ENCODE results near the gene USP3.

The USP3 gene

DNA sequence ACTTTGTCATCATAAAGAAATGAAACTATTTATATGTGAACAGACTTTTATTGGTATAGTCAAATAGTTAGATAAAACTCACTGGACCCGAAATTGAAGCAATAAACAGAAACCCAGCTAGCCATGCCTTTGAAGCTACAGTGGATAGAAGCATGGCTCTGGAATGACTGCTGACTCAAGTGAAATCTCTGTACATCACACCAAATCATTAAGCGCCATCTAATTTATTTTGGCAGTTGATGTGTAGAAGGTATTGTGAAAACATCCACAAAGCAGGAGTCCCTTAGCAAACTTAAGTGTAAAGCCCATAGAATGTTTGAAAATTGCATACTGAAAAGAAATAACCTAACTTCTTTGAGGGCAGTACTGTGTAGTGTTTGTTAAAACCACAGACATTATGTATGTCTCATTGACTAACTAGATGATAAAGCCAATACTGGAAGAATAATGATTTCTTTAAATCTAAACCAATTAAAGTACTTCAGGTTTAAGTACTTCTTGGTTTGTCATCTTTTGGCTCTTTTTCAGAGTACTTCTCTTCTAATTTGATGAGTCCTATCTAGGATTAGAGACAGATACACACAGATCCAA, 50.0 kb downstream of the USP3 start:
- DNase-seq, result no peak

DNA sequence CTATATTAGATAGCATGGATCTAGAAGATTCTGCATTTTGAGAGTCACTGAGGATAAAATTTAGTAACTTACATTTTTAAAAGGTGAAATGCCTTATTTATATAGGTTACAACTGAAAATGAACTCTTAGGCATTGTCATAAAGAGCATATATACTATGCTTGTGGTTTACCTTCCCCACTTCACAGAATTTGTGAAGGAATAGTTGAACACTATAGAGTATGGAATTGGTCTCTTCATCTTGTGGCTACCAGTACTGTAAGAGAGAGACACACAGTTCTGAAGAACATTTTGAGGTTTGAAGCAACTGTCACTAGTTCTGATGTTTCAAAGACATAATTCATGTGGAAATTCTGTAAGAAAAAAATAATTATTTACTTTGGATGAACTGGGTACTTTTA, 51.1 kb downstream of the USP3 start:
- no peak for DNase-seq

DNA sequence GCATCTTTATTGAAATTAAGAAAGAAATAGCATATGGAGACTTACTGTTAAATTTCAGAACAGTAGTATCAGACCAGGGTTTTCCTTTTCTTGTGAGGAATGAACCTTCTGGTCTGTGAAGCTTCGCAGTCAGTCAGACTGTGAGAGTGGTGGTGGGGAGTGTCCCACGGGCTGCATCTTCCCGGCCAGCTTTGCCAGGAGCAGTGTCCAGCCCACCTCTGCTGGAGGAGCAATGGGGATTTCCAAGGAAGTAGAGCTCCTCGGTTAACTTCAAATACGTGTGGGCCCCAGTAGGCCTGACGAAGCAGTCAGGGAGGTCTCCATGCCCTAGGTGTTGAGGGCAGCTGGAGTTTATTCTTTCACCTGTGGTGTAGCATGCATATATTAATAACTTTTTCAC, 51.9 kb downstream of the USP3 start:
- DNase-seq, result no peak

DNA sequence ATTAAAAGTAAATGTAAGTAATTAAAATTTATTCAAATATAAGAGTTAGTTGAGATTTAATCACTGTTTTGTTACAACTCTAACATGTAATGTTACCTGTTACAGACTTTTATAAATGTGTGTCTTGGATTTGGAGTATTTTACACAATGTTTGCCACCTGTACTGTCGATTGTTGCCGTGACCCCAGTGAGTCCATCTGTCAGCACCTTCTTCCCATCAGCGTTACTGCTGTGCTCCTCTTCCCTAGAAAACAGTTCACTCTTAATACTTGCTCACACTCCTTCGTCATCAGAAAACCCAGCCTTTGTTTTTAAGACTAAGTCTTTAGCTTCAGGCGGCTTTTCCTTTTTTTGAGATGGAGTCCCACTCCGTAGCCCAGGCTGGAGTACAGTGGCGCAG, 52.3 kb downstream of the USP3 start:
- no peak for DNase-seq

DNA sequence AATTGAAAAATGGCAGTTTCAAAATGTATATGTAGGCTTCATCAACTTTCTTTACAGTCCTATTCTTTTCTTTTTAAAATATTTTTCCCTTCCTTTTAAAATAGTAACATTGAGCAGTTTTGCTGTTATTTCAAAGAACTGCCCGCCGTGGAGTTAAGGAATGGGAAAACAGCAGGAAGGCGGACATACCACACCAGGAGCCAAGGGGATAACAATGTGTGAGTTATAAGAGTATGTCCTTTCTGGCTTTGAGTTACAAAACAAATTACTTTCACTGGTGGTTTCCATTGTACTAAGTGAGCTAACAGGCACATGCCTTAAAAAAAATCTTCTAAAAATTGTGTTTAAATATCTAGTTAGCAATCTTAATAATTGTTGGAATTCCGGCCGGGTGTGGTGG, 55.4 kb downstream of the USP3 start:
- no peak for DNase-seq

DNA sequence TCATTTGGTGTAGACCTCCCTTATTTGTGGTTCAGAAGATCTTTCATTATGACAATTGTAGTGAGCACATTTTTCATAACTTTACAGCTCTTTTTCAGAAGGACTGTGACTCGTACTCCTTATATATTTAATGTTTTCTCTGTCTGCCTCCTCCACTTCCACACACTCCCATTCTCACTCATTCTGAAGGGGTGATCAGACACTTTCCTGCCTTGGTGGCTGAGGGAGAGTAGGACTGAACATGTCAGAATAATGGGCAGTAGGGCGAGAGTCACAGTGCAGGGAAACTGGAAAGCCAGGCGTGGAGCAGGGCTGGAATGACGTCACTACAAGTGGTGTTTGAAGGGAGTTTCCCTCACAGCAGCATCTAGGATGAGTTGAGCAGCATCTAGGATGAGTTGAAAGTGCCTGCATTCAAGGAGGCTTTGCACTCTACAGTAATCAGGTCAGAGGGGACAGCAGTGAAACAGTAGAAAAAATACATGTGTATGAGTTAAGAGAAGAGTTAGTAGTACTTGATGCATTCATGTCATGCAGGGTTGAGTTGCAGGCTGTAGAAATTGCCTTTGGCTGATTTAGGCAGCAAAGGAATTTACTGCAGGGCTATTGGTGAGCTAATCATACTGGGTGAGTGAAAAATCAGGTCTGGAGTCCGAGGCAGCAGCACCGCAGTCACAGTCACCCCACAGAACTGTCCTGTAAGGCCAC, 56.5 kb downstream of the USP3 start:
- DNase-seq, result peak; percentile 65

DNA sequence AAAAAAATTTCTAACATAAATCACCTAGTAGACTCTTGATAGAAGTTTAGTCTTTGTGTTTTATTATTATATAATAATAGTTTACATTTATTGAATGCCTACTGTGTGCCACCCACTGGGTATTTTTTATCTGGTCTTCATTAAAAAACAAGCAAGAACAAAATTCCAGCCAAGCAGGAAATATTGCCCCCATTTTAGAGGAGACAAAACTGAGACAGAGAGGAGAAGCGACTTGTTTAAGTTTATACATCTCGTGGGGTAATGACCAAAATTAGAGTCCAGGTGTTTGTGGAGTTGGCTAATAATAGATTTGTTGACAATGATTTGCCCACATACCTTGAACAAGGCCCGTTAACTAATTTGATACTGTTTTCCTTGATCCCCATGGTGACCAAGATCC, 59.7 kb downstream of the USP3 start:
- no peak for DNase-seq

DNA sequence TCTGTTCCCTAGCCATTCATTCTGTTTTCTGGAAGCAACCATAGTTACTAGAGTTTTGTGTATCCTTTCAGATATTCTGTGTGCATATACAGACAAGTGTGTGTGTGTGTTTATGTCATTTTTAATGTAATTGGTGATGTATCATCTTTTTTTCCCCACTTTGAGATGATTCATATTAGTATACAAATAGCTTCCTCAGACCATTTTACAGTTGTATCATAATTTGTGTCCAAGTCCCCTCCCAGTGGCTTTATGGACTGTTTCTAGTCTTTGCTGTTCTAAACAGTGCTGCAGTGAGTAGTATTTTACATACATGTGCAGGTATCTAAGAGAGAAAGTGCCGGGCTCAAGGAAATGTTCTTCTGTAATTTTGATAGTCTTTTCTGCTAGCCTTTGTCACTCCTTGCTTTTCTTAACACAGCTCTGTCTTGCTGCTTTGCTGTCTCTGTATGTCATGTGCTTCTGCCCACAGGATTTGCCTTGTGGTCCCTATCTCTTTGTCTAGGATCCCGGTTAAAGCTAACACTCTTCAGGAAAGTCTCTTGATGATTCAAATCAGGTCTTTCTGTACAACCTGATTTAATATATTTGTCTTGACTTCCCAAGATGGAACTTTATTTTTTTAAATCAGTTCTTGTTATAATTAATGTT, 61.3 kb downstream of the USP3 start:
- DNase-seq, result no peak

DNA sequence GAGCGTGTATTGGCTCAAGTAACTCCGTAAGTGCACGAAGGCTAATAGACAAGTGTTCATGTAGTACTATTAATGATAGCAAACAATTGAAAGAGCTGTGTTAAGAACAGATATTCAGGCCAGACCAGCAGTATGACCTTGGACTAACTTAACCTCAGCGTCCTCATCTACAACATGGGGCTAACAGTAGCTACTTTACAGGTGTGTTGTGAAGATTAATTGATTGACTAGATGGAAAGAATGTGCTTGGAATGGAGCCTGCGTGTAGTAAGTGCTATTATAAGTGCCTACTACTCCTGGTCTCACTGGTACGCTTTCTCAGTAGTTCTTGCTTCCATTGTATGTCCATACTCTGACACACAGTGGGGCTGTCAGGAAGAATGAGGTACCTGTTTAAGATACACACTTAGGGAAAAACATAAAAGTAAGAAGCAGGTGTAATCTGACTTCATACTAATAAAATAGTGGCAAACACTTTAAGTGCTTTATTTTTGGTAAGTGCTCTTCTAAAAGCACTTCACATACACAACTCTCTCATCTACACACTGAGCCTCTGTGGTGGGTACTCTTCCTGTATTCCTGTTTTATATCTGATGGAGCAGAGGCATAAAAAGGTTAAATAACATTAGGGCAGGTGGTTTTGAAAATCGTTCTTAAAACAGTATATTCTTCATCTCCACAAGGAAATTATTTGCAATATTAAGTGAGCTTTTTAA, 68.5 kb downstream of the USP3 start:
- DNase-seq, result no peak

DNA sequence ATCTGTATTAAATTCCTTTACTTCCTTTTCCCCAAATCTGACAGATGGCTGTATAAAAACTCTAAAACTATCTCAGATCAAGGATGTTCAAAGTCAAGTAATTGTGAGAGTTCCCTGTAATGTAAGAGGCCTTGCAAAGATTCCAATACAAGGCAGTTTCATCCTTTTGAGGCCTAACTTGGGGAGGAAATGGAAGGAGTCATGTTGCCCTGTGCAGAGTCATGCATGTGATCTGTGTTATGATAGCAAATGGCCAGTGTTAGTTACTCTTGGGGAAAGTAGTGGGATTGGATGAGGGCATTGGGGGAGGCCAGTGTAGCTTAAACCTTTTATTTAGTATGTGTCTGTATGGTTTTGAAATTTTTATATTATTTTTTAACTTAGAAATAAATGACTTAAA, 69.1 kb downstream of the USP3 start:
- DNase-seq, result no peak

DNA sequence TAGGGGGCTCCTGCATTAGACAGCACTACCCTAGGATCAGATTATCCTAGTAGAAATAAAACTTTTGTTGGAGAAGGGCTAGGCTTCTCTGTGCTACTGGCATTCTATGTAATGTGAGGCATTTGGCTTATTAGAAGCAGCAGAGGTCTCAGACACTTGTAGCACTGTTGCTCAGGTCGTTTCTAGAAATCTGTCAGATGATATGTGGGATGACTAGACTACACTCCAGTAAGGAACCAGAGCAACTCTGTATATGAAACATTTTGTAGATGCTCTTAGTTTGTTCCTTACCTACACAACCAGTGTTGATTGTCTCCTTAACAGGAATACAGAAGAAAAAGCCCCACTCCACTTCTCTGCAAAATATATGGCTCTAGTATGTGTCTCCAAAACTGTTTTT, 70.9 kb downstream of the USP3 start:
- DNase-seq, result no peak

DNA sequence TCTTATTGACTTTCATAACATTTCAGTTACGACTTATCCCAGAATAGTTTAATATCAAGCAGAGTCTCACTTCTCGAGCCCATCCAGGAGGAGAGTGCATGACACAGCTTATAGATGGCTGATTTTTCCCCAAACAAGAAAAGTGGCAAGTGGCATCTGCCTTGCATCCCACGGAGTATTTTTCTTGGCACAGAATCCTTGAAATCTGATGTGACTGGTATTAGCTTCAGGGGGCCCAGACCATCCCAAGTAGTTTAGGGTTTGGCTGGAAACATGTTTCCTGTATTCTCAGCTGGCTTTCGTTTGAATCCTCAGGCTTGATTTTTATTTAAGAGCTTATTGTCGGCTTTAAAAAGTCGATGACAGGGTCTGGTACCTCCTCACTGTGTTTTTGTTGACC, 72.0 kb downstream of the USP3 start:
- no peak for DNase-seq

DNA sequence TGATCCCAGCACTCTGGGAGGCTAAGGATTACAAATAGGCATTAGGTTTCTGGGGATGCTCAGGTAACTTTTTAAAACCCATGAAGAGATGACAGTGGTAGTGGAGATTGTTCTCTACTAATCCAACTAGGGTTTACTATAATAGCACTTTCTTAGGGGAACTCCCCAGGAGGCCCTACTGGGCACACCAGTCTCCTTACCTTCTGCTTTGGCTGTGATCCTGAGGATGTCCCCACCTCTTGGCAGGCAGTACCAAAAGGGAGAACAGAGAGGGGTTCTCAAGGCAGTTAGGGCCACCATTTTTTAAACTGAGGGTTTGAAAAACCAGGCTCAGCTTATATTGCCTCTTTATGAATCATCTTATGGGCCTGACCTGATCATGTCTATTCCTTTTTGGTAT, 77.8 kb downstream of the USP3 start:
- no peak for DNase-seq

DNA sequence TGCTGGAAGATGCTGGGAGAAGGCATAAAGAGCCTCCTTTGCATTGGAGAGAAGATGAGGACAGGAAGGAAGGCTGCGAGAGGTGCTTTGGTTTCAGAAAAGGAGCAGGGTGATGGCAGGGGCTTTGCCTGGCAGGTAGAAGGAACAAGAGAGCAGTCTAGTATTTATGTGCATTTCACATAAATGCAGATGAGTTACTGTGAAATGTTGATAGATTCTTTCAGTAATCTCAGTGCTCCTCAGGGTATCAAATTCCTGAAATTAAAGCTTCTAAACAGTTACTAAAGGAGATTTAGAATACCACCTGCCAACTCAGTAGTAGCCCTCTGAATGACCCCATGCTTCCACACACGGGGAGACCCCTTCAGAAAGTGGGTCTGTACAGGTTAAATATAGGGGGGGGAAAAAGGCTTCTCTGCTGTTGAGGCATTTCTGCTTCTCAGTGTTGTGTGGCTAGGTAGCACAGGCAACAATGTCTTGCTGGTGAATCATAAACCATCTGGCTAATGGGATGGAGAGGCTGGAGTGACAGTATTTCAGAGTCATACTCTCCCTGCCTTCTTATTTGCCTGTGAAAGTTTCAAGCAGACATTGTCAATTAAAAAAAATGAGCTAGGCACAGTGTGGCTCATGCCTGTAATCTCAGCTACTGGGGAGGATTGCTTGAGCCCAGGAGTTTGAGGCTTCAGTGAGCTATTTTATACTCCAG, 78.5 kb downstream of the USP3 start:
- DNase-seq, result no peak

DNA sequence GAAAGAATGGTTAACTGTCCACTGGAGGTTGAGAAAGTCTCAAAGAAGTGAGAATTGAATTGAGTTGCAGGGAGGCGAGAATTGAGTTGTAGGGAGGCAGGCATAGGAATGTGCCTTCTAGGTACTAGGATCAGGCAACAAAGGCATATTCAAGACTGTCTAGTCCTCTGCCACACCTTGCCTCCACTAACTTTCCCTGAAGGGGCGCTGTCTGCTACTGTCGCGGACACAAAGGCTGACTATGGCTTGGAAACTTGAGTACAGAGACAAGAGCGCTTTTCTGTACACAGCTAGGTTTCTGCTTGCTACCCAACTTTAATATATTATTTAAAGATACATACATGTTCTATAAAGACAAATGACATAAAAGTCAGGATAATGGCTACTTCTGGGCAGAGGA, 82.4 kb downstream of the USP3 start:
- DNase-seq, result no peak

DNA sequence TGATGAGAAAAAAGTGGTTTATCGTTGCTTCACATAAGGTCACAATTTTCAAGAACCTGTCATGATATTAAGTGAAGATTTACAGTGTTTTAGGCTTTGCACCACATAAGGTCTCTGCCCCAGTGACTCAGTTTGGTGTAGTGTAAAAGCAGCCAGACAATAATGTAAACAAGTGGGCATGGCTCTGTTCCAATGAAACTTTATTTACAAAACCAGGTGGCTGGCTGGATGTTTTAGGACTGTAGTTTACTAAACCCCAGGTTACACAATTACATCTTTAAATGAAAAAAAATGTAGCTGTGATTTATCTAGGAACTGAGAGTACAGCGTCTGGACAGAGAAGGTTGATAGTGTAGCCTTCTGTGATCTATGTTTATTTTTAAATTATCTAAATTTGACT, 83.1 kb downstream of the USP3 start:
- no peak for DNase-seq

DNA sequence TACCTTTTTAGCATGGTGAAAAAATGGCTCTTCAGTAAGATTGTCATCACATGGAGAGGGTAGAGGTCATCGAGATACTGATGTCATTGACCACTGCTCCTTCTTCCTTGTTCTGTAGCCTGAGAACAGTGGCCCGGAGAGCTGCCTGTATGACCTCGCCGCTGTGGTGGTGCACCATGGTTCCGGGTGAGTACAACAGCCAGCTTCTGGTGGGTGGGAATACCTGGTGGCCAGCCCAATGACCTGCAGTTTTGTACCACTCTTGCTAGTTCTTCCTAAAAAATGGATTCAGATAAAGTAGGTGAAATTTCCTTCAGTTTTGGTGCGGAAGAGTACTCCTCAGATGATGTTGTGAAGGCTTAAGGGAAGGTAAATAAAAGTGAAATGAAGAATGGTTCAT, 84.4 kb downstream of the USP3 start:
- no peak for DNase-seq

DNA sequence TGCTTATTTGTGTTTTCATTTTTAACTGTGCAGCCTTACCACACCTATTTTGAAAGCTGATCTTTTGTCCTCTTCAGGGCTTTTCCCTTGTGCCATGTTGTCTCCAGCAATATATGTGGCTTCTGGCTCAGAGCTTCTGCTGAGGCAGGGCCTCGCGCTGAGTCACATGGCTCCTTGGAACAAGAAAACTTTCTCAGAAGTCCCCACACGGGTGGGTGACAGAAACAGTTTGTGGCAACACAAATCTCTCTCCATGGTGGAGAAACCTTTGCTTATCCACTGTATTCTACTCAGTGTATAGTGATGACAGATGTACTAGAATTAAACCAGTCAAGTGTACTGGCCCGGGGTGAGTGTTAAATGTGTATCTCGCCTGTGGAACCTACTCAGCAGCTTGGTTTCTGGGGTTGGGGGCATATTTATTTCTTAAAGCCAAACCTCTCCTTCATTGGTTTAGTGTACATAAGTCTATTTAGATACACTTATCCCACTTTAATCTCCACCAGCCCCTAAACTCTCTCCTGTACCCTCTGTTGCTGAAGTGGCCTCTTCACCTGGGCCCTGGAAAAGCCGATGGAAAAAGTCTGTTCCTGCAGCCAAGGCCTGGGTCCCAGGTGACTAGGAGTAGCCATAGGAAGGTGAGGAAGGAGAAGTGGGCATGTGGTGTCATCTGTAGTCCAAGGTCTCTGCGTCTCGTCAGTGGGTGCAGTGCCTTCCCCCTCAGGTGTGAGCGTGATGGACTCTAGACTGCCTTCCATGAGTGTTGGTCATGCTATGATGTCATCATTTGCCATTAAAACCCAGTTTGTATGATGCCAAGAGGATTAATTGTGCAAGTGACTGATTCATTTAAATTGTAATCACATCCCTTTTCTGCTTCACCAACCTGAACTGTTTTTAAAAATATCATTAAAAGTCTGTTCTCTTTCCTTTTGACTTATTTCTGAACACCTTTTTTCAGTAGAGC, 89.6 kb downstream of the USP3 start:
- peak; percentile 35 for DNase-seq

DNA sequence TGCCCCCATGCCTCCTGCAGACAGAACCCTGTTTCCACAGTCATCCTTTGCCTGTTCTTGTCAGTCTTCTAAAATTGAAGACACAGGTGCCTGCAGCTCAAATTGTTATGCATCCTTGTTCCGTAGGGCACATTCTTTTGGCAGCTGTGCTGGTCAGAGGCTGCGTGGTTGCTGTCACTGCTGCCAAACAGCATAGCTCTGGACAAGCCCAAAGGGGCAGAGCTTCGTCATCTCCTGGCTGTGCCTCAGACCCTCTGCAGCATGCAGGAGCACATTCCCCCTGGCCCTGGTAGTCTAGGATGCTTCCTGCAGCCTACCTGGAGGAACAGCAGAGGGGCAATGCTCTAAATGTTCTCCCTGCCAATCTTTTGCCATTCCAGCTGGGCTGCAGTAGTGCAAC, 90.7 kb downstream of the USP3 start:
- no peak for DNase-seq

DNA sequence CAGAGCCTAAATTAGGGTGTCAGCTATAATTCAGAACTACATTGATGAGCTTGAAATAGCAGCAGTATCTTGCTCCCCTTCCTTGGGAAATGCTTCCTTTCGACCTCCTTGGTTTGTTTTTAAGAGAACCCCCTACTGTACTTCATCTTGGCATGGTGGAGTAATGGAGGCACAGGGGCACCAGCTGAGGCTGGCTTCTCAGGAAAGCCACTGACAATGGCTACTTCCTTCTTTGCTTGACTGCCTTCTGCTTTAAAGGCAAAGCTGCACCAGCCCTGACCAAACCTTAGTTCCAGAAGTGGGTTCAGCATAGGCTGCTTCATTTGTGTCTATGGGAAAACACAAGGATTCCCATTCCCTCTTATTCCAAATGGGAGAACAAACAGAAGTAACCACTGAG, 91.3 kb downstream of the USP3 start:
- no peak for DNase-seq

DNA sequence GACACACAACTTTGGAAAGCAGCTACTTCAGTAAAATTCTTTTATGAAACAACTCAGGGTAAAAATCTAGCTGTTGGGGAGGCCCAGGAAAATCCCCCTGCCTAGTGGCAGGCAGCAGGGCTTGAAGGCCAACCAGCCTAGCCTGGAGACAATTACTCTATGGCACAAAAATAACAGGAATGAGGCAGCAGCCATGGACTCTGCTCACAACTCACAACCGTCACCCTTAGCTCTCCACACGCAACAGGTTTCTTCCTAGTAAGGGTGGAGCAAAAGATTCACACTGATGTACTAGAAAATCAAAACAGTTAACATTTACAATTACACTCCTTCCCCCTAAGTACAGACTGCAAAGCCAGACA, 92.3 kb downstream of the USP3 start:
- no peak for DNase-seq

All from stimulated activated naive CD4-positive, alpha-beta T cell treated with Interleukin-2 at 50 U/mL for 16 hours (primary cell).